NCI-H187 (cell line): ENCODE measurements around the gene GALNT8.

Experiments used
- DNase-seq, 2 experiments: peaks; one replicate each; lab custom pipeline; 2025; lab: John Stamatoyannopoulos, UW

GALNT8 gene

GRCh38 chr12:4796694-4797482, 76.7 kb downstream of the GALNT8 start:
- DNase-seq: no peak

- no peak for DNase-seq
Observed at GRCh38 chr12:4800555-4800954, 80.4 kb downstream of the GALNT8 start.

GRCh38 chr12:4802841-4803240, 82.6 kb downstream of the GALNT8 start:
- DNase-seq: no peak

GRCh38 chr12:4806439-4807115, 86.4 kb downstream of the GALNT8 start:
- DNase-seq: no peak

- DNase-seq: no peak
Observed at GRCh38 chr12:4807116-4807783, 87.0 kb downstream of the GALNT8 start.

- DNase-seq: no peak
Observed at GRCh38 chr12:4807813-4808212, 87.6 kb downstream of the GALNT8 start.

- DNase-seq: peak in 1 of 2 experiments; percentile 32
Observed at GRCh38 chr12:4809013-4809448, 88.8 kb downstream of the GALNT8 start.

- no peak for DNase-seq
Observed at GRCh38 chr12:4809449-4810218, 89.4 kb downstream of the GALNT8 start.

- no peak for DNase-seq
Observed at GRCh38 chr12:4810219-4810671, 90.0 kb downstream of the GALNT8 start.

- no peak for DNase-seq
Observed at GRCh38 chr12:4812624-4813327, 92.6 kb downstream of the GALNT8 start.

GRCh38 chr12:4813741-4814140, 93.5 kb downstream of the GALNT8 start:
- peak; percentile 5 to 51 for DNase-seq

GRCh38 chr12:4814485-4814884, 94.3 kb downstream of the GALNT8 start:
- no peak for DNase-seq

- DNase-seq: no peak
Observed at GRCh38 chr12:4816744-4817525, 96.7 kb downstream of the GALNT8 start.

GRCh38 chr12:4817880-4818279, 97.7 kb downstream of the GALNT8 start:
- DNase-seq: peak; percentile 57 to 59

GRCh38 chr12:4819654-4820053, 99.5 kb downstream of the GALNT8 start:
- no peak for DNase-seq

GRCh38 chr12:4820971-4821370, 100.8 kb downstream of the GALNT8 start:
- DNase-seq: no peak
